NCI-H1694 treated with DMSO at 0.1 percent for 48 hours (cell line): Measurements from ENCODE around the gene DHRSX.
"Not testable (repeated sequence)": the region's sequence is repeated elsewhere in the genome, so short reads cannot be mapped to it uniquely, and the experiment has no call there.

Experiments used
- DNase-seq: peaks from one replicate; lab custom pipeline; 2025; lab: John Stamatoyannopoulos, UW

Gene DHRSX

DNA sequence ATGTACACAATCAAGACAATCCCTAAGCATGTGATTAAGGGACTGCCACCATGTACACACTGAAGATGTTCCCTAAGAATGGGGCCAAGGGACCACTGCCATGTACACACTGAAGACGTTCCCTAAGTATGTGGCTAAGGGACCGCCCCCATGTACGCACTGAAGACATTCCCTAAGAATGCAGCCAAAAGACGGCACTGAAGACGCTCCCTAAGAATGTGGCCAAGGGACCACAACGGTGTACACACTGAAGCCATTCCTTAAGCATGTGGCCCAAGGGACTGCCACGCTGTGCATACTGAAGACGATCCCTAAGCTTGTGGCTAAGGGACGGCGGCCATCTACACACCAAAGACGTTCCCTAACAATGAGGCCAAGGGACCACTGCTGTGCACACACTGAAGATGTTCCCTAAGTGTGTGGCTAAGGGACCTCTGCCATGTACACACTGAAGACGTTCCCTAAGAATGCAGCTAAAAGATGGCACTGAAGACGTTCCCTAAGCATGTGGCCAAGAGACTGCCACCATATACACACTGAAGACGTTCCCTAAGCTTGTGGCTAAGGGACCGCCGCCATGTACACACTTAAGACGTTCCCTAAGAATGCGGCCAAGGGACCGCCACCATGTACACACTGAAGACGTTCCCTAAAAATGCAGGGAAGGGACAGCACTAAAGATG, 26.4 kb downstream of the DHRSX start:
- no peak for DNase-seq

DNA sequence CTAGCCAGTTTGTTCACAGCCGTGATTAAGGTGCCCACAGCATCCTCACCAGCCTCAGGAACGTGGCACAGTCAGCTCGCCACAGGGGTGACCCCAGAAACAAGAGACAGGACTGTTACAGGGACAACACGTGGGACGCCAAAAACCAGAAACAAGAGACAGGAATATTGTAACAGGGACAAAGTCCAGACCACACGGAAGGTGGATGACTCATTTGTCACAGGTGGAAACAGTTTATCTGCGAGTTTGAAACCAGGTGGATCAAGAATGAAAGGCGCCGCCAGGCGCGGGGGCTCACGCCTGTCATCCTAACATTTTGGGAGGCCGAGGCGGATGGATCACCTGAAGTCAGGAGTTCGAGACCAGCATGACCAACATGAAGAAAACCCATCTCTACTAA, 27.7 kb downstream of the DHRSX start:
- DNase-seq = not testable (repeated sequence)

DNA sequence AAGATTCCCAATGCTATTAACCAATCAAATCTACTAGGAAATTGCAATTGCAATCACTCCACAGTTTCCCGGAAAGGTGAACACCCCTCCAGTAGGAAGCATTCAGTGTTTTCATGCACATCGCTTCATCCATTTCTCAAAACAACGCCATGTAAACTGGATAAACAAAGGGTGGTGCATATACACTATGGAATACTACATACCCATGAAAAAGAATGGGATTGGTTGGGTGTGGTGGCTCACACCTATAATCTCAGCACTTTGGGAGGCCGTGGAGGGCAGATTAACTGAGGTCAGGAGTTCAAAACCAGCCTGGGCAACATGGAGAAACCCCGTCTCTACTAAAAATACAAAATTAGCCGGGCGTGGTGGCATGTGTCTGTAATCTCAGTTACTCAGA, 29.1 kb downstream of the DHRSX start:
- DNase-seq = no peak

DNA sequence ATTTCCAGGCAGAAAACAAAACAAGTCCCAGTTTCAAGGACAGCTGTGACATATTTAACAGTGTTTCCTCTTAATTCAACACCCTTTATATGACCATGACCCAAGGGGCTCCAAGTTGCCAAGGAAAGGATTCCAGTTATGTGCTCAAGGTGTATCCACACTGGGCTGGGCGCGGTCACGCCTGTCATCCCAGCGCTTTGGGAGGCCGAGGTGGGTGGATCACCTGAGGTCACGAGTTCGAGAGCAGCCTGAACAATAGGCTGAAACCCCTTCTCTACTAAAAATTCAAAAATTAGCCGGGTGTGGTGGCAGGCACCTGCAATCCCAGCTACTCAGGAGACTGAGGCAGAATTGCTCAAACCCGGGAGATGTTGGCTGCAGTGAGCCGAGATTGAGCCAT, 29.6 kb downstream of the DHRSX start:
- not testable (repeated sequence) for DNase-seq

DNA sequence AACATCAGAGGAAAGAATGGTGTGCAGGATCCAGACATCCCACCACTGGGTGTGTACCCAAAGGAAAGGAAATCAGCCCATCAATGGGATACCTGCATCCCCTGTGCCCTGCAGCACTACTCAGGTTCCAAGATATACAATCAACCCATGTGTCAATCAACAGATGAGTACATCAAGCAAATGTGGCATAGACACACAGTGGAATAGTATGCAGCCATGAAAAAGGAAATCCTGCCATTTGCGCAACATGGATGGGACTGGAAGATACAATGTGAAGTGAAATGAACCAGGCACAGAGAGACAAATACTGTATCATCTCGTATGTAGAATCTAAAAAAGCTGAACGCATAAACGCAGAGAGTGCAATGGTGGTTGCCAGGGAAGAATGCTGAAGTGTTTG, 30.9 kb downstream of the DHRSX start:
- DNase-seq = not testable (repeated sequence)

DNA sequence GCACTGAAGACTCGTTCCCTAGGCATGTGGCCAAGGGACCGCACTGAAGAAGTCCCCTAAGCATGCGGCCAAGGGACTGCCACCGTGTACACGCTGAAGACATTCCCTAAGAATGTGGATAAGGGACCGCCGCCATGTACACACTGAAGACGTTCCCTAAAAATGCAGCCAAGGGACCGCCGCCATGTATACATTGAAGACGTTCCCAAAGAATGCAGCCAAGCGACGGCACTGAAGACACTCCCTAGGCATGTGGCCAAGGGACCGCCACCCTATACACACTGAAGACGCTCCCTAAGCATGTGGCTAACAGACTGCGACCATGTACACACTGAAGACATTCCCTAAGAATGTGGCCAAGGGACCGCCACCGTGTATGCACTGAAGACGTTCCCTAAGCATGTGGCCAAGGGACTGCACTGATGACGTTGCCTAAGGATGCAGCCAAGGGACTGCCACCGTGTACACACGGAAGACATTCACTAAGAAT, 31.5 kb downstream of the DHRSX start:
- DNase-seq = no peak

DNA sequence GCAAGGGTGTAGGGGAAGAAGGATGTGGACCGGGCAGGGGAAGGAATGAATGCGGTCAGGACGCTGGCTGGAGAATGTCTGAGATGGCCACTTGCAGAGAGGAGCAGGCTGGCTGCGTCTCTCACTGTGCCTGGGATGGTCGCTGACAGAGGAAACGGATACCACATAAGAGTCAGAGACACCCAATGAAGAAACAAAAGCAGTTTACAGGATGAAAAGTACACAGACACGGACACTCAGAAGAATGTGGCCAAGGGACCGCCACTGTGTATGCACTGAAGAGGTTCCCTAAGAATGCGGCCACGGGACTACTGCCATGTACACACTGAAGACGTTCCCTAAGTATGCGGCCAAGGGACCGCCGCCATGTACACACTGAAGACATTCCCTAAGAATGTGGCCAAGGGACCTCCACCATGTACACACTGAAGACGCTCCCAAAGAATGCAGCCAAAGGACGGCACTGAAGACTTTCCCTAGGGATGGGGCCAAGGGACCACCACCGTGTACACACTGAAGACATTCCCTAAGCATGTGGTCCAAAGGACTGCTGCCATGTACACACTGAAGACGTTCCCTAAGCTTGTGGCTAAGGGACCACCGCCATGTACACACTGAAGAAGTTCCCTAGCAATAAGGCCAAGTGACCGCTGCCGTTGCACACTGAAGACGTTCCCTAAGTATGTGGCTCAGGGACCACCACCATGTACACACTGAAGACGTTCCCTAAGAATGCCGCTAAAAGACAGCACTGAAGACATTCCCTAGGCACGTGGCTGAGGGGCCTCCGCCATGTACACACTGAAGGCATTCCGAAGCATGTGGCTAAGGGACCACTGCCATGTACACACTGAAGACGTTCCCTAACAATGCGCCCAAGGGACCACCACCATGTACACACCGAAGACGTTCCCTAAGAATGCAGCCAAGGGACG, 32.2 kb downstream of the DHRSX start:
- no peak for DNase-seq

DNA sequence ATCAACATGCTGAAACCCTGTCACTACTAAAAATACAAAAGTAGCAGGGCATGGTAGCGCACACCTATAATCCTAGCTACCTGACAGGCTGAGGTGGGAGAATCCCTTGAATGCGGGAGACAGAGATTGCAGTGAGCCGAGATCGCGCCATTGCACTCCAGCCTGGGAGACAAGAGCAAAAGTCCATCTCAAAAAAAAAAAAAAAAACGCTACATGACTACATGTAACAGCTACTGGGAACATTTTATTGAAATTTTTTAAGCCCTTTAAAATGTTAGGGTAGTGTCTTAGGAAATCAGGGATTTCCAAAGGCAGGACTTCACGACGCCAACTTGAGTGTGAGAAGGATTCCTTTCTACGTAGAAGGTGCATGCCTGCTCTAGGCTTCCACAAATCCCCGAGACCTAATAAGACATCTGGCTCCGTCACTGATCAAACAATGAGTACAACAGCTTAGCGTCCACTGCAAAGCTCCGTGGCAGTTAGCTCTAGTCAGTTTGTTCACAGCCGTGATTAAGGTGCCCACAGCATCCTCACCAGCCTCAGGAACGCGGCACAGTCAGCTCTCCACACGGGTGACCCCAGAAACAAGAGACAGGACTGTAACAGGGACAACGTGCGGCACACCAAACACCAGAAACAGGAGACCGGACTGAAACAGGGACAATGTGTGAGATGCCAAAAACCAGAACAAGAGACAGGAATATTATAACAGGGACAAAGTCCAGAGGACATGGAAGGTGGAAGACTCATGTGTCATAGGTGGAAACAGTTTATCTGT, 33.7 kb downstream of the DHRSX start:
- DNase-seq = no peak

DNA sequence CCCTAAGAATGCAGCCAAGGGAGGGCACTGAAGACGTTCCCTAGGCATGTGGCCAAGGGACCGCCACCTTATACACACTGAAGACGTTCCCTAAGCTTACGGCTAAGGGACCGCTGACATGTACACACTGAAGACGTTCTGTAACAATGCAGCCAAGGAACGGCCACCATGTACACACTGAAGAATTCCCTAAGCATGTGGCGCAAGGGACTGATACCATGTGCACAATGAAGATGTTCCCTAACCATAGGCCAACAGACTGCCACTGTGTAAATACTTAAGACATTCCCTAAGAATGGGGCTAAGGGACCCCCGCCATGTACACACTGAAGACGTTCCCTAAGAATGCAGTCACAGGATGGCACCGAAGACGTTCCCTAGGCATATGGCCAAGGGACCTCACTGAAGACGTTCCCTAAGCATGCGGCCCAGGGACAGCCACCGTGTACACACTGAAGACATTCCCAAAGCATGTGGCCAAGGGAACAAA, 36.1 kb downstream of the DHRSX start:
- DNase-seq = no peak

DNA sequence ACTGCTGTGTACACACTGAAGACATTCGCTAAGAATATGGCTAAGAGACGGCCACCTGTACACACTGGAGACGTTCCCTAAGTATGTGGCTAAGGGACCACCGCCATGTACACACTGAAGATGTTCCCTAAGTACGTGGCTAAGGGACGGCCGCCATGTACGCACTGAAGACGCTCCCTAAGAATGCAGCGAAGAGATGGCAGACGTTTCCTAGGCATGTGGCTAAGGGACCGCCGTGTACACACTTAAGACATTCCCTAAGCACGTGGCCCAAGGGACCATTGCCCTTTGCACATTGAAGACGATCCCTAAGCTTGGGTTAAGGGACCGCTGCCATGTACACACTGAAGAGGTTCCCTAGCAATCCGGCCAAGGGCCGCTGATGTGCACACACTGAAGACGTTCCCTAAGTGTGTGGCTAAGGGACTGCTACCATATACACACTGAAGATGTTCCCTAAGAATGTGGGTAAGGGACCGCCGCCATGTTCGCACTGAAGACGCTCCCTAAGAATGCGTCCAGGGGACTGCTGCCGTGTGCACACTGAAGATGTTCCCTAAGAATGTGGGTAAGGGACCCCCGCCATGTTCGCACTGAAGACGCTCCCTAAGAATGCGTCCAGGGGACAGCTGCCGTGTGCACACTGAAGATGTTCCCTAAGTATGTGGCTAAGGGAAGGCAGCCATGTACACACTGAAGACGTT, 36.7 kb downstream of the DHRSX start:
- DNase-seq = no peak

DNA sequence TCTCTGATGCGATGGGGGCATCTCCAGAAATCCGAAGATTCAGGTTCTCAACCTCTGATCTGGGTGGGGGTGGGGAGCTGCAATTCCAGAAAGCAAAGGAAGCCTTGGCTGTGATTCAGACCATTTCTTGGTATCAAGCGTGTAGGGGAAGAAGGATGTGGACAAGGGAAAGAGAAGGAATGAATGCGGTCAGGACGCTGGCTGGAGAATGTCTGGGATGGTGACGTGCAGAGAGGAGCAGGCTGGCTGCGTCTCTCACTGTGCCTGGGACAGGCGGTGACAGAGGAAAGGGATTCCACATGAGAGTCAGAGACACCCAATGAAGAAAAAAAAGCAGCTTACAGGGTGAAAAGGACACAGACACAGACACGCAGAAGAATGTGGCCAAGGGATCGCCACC, 37.3 kb downstream of the DHRSX start:
- DNase-seq = not testable (repeated sequence)

DNA sequence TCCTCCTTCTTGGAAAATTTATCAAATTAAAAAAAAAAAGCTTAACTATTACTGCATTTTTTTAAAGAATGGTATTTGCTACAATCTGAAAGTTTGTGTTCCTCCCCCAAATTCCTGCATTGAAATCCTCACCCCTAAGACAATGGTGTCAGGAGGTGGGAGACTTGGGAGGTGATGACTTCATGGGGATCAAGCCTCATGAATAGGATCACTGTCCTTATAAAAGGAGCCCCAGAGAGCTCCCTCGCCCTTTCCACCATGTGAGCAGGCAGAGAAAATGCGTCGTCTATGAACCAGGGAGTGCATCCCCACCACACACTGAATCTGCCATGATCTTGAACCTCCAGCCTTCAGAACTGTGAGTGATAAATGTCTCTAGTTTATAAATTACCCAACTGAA, 38.0 kb downstream of the DHRSX start:
- no peak for DNase-seq

DNA sequence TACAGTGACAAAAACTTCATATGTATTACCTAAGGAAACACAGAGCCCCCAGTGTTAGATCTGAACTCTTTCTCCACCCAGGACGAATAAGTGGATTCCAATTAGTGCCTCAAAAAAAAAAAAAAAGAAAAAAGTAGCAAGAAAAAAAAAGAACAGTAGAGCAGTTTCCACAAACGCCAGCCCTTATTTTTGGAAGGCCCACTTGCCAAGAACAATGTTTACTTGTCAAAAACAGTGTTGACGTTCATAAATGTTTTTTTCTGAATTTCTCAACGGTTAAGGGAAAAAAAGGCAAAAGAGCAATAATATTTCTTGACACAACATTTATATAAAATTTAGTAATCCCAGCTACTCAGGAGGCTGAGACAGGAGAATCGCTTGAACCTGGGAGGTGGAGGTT, 38.7 kb downstream of the DHRSX start:
- no peak for DNase-seq

DNA sequence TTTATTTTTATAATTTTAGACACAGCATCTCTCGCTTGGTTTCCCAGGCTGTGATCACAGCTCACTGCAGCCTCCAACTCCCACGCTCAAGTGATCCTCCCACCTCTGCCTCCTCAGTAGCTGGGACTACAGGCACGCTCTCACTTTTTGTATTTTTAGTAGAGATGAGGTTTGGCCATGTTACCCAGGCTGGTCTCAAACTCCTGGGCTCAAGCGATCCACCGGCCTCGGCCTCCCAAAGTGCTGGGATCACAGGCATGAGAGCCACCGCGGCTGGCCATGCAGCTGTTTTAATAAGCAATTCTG, 39.1 kb downstream of the DHRSX start:
- no peak for DNase-seq

DNA sequence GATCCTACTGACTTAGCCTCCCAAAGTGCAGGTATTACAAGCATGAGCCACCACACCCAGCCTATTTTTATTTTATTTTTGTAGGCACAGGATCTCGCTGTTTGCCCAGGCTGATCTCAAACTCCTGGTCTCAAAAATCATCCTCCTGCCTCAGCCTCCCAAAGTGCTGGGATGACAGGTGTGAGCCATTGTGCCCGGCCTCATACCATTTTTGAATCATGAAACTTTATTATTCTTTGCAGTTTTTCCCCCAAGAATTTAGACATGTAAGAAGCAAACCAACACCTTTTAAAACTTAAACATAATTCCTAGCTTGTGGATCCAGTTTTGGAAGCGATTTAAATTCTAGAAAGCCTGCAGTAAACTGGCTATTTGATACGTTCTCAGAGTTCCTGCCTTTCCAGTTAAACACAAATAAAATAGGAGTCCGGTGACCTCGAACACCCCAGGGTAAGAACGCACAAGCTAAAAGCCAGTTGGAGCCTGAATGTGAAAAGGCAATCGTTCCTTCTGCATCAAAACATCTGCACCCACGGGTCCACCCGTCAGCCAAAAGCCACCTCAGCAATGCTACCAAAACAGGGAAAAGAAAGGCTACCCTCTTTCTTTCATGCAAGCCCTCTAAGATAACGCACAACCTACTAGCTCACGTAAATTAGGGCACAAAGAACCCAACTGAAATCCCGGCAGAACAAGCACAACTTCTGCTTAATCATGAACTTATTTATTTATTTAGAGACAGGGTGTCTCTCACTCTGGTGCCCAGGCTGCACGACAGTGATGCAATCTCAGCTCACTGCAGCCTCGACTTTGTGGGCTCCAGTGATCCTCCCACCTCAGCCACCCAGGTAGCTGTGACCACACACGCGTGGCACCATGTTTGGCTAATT, 39.7 kb downstream of the DHRSX start:
- not testable (repeated sequence) for DNase-seq

DNA sequence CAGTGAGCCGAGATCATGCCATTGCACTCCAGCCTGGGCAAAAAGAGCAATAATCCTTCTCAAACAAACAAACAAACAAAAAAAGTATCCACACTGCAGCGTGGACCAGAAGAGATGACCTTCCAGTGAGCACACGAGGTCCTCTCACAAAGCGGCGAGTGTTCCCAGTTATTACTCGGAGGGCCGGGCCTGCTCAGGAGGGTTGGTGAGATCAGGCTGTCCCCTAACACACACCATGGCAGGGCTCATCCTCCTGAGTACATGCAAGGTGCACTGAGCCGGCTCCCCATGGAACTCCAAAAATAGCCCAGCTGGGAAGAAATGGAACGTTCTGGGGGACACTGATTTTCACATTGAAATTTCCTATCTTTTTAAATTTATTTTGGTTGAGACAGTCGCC, 40.7 kb downstream of the DHRSX start:
- not testable (repeated sequence) for DNase-seq

DNA sequence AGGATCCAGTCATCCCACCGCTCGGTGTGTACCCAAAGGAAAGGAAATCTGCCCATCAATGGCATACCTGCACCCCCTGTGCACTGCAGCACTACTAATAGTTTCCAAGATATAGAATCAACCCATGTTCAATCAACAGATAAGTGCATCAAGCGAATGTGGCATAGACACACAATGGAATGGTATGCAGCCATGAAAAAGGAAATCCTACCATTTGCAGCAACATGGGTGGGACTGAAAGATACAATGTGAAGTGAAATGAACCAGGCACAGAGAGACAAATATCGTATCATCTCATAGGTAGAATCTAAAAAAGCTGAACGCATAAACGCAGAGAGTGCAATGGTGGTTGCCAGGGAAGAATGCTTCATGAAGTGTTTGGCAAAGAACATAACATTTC, 42.5 kb downstream of the DHRSX start:
- no peak for DNase-seq

DNA sequence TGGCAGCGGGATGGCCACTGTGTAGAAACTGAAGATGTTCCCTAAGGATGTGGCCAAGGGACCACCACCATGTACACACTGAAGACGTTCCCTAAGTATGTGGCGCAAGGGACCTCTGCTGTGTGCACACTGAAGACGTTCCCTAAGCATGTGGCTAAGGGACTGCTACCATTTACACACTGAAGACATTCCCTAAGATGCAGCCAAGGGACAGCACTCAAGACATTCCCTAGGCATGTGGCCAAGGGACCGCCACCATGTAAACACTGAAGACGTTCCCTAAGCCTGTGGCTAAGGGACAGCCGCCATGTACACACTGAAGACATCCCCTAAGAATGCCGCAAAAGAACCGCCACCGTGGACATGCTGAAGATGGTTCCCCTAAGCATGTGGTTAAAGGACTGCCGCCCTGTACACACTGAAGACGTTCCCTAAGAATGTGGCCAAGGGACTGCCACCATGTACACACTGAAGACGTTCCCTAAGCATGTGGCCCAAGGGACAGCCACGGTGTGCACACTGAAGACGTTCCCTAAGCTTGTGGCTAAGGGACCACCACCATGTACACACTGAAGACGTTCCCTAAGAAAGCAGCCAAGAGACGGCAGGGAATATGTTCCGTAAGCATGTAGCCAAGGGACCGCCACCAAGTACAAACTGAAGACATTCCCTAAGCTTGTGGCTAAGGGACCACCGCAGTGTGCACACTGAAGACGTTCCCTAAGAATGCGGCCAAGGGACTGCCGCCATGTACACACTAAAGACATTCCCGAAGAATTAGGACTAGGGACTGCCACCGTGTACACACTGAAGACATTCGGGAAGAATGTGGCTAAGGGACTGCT, 43.3 kb downstream of the DHRSX start:
- no peak for DNase-seq

DNA sequence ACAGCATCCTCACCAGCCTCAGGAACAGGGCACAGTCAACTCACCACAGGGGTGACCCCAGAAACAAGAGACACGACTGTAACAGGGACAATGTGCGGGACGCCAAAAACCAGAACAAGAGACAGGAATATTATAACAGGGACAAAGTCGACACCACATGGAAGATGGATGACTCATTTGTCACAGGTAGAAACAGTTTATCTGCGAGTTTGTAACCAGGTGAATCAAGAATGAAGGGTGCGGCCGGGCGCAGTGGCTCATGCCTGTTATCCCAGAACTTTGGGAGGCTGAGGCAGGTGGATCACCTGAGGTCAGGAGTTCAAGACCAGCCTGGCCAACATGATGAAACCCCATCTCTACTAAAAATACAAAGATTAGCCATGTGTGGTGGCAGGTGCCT, 44.7 kb downstream of the DHRSX start:
- not testable (repeated sequence) for DNase-seq

DNA sequence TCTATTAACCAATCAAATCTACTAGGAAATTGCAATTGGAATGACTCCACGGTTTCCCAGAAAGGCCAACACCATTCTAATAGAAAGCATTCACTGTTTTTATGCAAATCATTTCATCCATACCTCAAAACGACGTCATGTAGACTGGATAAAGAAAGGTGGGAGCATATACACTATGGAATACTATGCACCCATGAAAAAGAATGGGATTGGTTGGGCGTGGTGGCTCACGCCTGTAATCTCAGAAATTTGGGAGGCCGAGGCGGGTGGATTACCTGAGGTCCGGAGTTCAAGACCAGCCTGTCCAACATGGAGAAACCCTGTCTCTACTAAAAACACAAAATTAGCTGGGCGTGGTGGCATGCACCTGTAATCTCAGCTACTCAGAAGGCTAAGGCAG, 46.2 kb downstream of the DHRSX start:
- not testable (repeated sequence) for DNase-seq
